Loucy (cell line): Measurements from ENCODE around the gene GBA3.

Experiments
- H2AFZ ChIP-seq: fragments of 200-600 bp; sonication (generic); 2 replicates; pipeline ENCODE4 v1.6.0; 2016; ENCODE audit warnings: antibody characterized with exemption, mild to moderate bottlenecking, low read length, moderate library complexity
- H3F3A ChIP-seq: fragments of 200-600 bp; 2 replicates; pipeline ENCODE4 v1.6.0; 2016; ENCODE audit warnings: antibody characterized with exemption, low read depth, mild to moderate bottlenecking
- H3K27me3 ChIP-seq: fragments of 200-600 bp; sonication (generic); 2 replicates; pipeline ENCODE4 v1.6.1; 2014; ENCODE audit warnings: low read length, mild to moderate bottlenecking; ENCODE audit not compliant: insufficient read depth, poor library complexity, severe bottlenecking
- H3K36me3 ChIP-seq: fragments of 200-600 bp; sonication (generic); 2 replicates; pipeline ENCODE4 v1.6.1; 2016; ENCODE audit warnings: low read length; ENCODE audit not compliant: insufficient read depth
- H3K4me1 ChIP-seq: fragments of 200-600 bp; sonication (generic); 2 replicates; pipeline ENCODE4 v1.5.1; 2014; ENCODE audit warnings: low read length, mild to moderate bottlenecking; ENCODE audit not compliant: insufficient read depth, poor library complexity, severe bottlenecking
- H3K4me2 ChIP-seq: fragments of 200-600 bp; sonication (generic); 2 replicates; pipeline ENCODE4 v1.6.0; 2014; ENCODE audit warnings: antibody characterized with exemption, low read length, low read depth, mild to moderate bottlenecking; ENCODE audit not compliant: poor library complexity, severe bottlenecking
- H3K4me3 ChIP-seq: fragments of 200-600 bp; sonication (generic); 2 replicates; pipeline ENCODE4 v1.5.1; 2014; ENCODE audit warnings: low read length, mild to moderate bottlenecking, mixed read lengths; ENCODE audit not compliant: poor library complexity, severe bottlenecking
- H3K79me2 ChIP-seq: fragments of 200-600 bp; sonication (generic); 2 replicates; pipeline ENCODE4 v1.6.1; 2014; ENCODE audit warnings: low read length; ENCODE audit not compliant: insufficient read depth
- H3K9ac ChIP-seq: fragments of 200-600 bp; sonication (generic); 2 replicates; pipeline ENCODE4 v1.6.0; 2014; ENCODE audit warnings: mild to moderate bottlenecking, low read depth, low read length, moderate library complexity; ENCODE audit not compliant: poor library complexity, severe bottlenecking
- H3K9me2 ChIP-seq: fragments of 200-600 bp; sonication (generic); replicated peaks from 2 replicates; pipeline ENCODE4 v1.6.1; 2016; ENCODE audit warnings: low read depth, low read length, mixed read lengths
- H3K9me3 ChIP-seq: fragments of 200-600 bp; sonication (generic); 2 replicates; pipeline ENCODE4 v1.6.1; 2014; ENCODE audit warnings: mild to moderate bottlenecking, antibody characterized with exemption, low read length, low read depth; ENCODE audit not compliant: insufficient read depth
- H4K20me1 ChIP-seq: fragments of 200-600 bp; sonication (generic); 2 replicates; pipeline ENCODE4 v1.6.0; 2014; ENCODE audit warnings: antibody characterized with exemption, low read length, mild to moderate bottlenecking; ENCODE audit not compliant: insufficient read depth, poor library complexity, severe bottlenecking
- CTCF ChIP-seq: fragments of 200-600 bp; sonication (generic); conservative IDR thresholded peaks from 2 replicates; pipeline ENCODE4 v1.5.1; 2014; ENCODE audit warnings: mild to moderate bottlenecking, antibody characterized with exemption, low read length
- EZH2phosphoT487 ChIP-seq: fragments of 200-600 bp; IDR thresholded peaks from 2 replicates; pipeline ENCODE4 v1.6.1; 2018; ENCODE audit warnings: antibody characterized with exemption, mild to moderate bottlenecking, moderate library complexity, borderline replicate concordance

GBA3 gene

GRCh38 chr4:22678940-22679854 lies 13.5 kb upstream of the GBA3 start:
- TF ChIP-seq EZH2phosphoT487 (no peak), CTCF (no peak)
- Histone ChIP-seq H3K4me1 (peaks cover 16% of the 10 kb centered on the region), H2AFZ (no peak overlapping the region), H3K79me2 (no peaks in the 10 kb centered on the region), H3K27me3 (no peaks in the 10 kb centered on the region), H3F3A (no peaks in the 10 kb centered on the region), H3K4me2 (peak overlapping the region; percentile 41), H3K4me3 (no peak overlapping the region), H4K20me1 (no peaks in the 10 kb centered on the region), H3K9ac (no peak overlapping the region), H3K36me3 (no peaks in the 10 kb centered on the region), H3K9me2 (no peaks in the 10 kb centered on the region), H3K9me3 (no peaks in the 10 kb centered on the region)

GRCh38 chr4:22680065-22680642 lies 12.6 kb upstream of the GBA3 start:
- TF ChIP-seq CTCF (no peak), EZH2phosphoT487 (no peak)
- no peak overlapping the region for H3K4me3 ChIP-seq

GRCh38 chr4:22683726-22684125 lies 9.0 kb upstream of the GBA3 start:
- Histone ChIP-seq H3F3A (no peaks in the 10 kb centered on the region), H3K9me3 (no peaks in the 10 kb centered on the region), H3K4me3 (no peak overlapping the region), H3K9ac (no peak overlapping the region), H3K9me2 (no peaks in the 10 kb centered on the region), H3K79me2 (no peaks in the 10 kb centered on the region), H4K20me1 (no peaks in the 10 kb centered on the region), H3K4me2 (no peak overlapping the region), H3K4me1 (peaks cover 16% of the 10 kb centered on the region), H2AFZ (no peak overlapping the region), H3K36me3 (no peaks in the 10 kb centered on the region), H3K27me3 (no peaks in the 10 kb centered on the region)
- TF ChIP-seq EZH2phosphoT487, result no peak
- no peak for TF ChIP-seq CTCF

More at GRCh38 chr4:22680065-22680642, 12.6 kb upstream of the GBA3 start:
- H3K9me3 ChIP-seq, result no peaks in the 10 kb centered on the region
- no peaks in the 10 kb centered on the region for H3F3A ChIP-seq
- peak overlapping the region; percentile 41 for H3K4me2 ChIP-seq
- no peak overlapping the region for H2AFZ ChIP-seq
- H3K9ac ChIP-seq, result no peak overlapping the region
- no peaks in the 10 kb centered on the region for H3K27me3 ChIP-seq
- no peaks in the 10 kb centered on the region for H3K9me2 ChIP-seq
- peaks cover 16% of the 10 kb centered on the region for H3K4me1 ChIP-seq
- no peaks in the 10 kb centered on the region for H3K79me2 ChIP-seq
- H3K36me3 ChIP-seq, result no peaks in the 10 kb centered on the region
- no peaks in the 10 kb centered on the region for H4K20me1 ChIP-seq
